GM23338 (cell line): Measurements from ENCODE around the gene HOTAIR. TPM values are rescaled to one million over a fixed set of nuclear protein-coding genes. Genes with fewer than 3 reads are reported as not detected.

Source experiments
- ATAC-seq: fragments of 200-7000 bp; cut with Tn5 transposase; 3 replicates; pipeline ENCODE4 v1.9.1; 2020
- DNase-seq: peaks from one replicate; pipeline ENCODE4 v3.0.0-alpha.2; 2015; ENCODE audit warnings: low spot score
- H2AFZ ChIP-seq: fragments of 200-600 bp; sonication (generic); 2 replicates; pipeline ENCODE4 v1.8.0; 2016; ENCODE audit warnings: antibody characterized with exemption, mild to moderate bottlenecking, moderate library complexity
- H3F3A ChIP-seq: fragments of 200-600 bp; sonication (generic); replicated peaks from 2 replicates; pipeline ENCODE4 v1.8.0; 2017; ENCODE audit warnings: antibody characterized with exemption, mixed run types, low read depth
- H3K27ac ChIP-seq: fragments of 200-600 bp; sonication (generic); 2 replicates; pipeline ENCODE4 v1.6.1; 2016; ENCODE audit warnings: low read depth
- H3K27me3 ChIP-seq: fragments of 200-600 bp; sonication (generic); 2 replicates; pipeline ENCODE4 v1.8.0; 2016; ENCODE audit warnings: mild to moderate bottlenecking, mixed run types, moderate library complexity; ENCODE audit not compliant: insufficient read depth
- H3K36me3 ChIP-seq: fragments of 200-600 bp; sonication (generic); 2 replicates; pipeline ENCODE4 v1.8.0; 2016; ENCODE audit warnings: mild to moderate bottlenecking; ENCODE audit not compliant: insufficient read depth
- H3K4me1 ChIP-seq: fragments of 200-600 bp; sonication (generic); 2 replicates; pipeline ENCODE4 v1.8.0; 2016; ENCODE audit warnings: mild to moderate bottlenecking, moderate library complexity; ENCODE audit not compliant: insufficient read depth
- H3K4me2 ChIP-seq: fragments of 200-600 bp; sonication (generic); 2 replicates; pipeline ENCODE4 v1.7.1; 2017; ENCODE audit warnings: mixed run types
- H3K4me3 ChIP-seq: fragments of 200-600 bp; sonication (generic); 2 replicates; pipeline ENCODE4 v1.6.1; 2016; ENCODE audit warnings: mixed run types
- H3K79me2 ChIP-seq: fragments of 200-600 bp; sonication (generic); replicated peaks from 2 replicates; pipeline ENCODE4 v1.8.0; 2017; ENCODE audit warnings: mild to moderate bottlenecking; ENCODE audit not compliant: insufficient read depth
- H3K9me2 ChIP-seq: fragments of 200-600 bp; sonication (generic); 2 replicates; pipeline ENCODE4 v1.8.0; 2017; ENCODE audit not compliant: insufficient read depth
- H4K20me1 ChIP-seq: fragments of 200-600 bp; sonication (generic); replicated peaks from 2 replicates; pipeline ENCODE4 v1.8.0; 2017; ENCODE audit warnings: mild to moderate bottlenecking; ENCODE audit not compliant: insufficient read depth
- H3K27ac Mint-ChIP-seq: 2 replicates; pipeline ENCODE4 v1.8.0; 2020; ENCODE audit warnings: inconsistent platforms, mild to moderate bottlenecking, moderate library complexity, mixed read lengths
- H3K27me3 Mint-ChIP-seq: 3 replicates; pipeline ENCODE4 v1.8.0; 2022; ENCODE audit warnings: low read depth, mild to moderate bottlenecking, moderate library complexity, mixed read lengths, inconsistent platforms; ENCODE audit not compliant: insufficient read depth, poor library complexity
- H3K36me3 Mint-ChIP-seq: 3 replicates; pipeline ENCODE4 v1.8.0; 2021; ENCODE audit warnings: low read depth, mild to moderate bottlenecking, inconsistent platforms, moderate library complexity, mixed read lengths
- H3K4me1 Mint-ChIP-seq: 3 replicates; pipeline ENCODE4 v1.8.0; 2020; ENCODE audit warnings: mild to moderate bottlenecking, inconsistent platforms, mixed read lengths
- H3K4me3 Mint-ChIP-seq: 3 replicates; pipeline ENCODE4 v1.8.0; 2021; ENCODE audit warnings: moderate library complexity, mild to moderate bottlenecking, inconsistent platforms, mixed read lengths
- H3K9me3 Mint-ChIP-seq: 3 replicates; pipeline ENCODE4 v1.8.0; 2020; ENCODE audit warnings: moderate library complexity, mild to moderate bottlenecking, inconsistent platforms, mixed read lengths
- CREB1 ChIP-seq: fragments of 250-450 bp; sonication (Bioruptor Pico); IDR thresholded peaks from 2 replicates; pipeline ENCODE4 v1.5.0; 2020; ENCODE audit warnings: low read depth, mild to moderate bottlenecking, moderate library complexity
- CTCF ChIP-seq, 2 experiments: fragments of 200-600 bp in 1 of 2; sonication (generic) in 1 of 2; conservative IDR thresholded peaks; 2 replicates each; pipeline versions ENCODE4 v1.5.1 to v1.6.1; 2016 to 2017; ENCODE audit warnings: antibody characterized with exemption in 2 of 2, low read depth in 2 of 2, mild to moderate bottlenecking in 2 of 2, moderate library complexity in 1 of 2
- ETS1 ChIP-seq: IDR thresholded peaks from 2 replicates; pipeline ENCODE4 v1.6.1; 2016; ENCODE audit warnings: antibody characterized with exemption
- EZH2 ChIP-seq: fragments of 200-600 bp; sonication (generic); IDR thresholded peaks from one replicate; pipeline ENCODE4 v1.8.0; 2017; ENCODE audit warnings: antibody characterized with exemption, mild to moderate bottlenecking, low read depth; ENCODE audit not compliant: unreplicated experiment
- EZH2phosphoT487 ChIP-seq: fragments of 200-600 bp; sonication (generic); IDR thresholded peaks from one replicate; pipeline ENCODE4 v1.8.1; 2018; ENCODE audit warnings: antibody characterized with exemption; ENCODE audit not compliant: unreplicated experiment
- JUNB ChIP-seq: IDR thresholded peaks from one replicate; pipeline ENCODE4 v1.6.1; 2016; ENCODE audit warnings: antibody characterized with exemption; ENCODE audit not compliant: unreplicated experiment
- NANOG ChIP-seq: IDR thresholded peaks from 2 replicates; pipeline ENCODE4 v1.6.1; 2016; ENCODE audit warnings: antibody characterized with exemption, borderline replicate concordance
- ZNF114 ChIP-seq: fragments of 250-450 bp; sonication (Bioruptor Pico); IDR thresholded peaks from 2 replicates; pipeline ENCODE4 v1.5.0; 2020; ENCODE audit warnings: mild to moderate bottlenecking, moderate library complexity
- ZNF462 ChIP-seq: fragments of 250-450 bp; sonication (Bioruptor Pico); IDR thresholded peaks from 2 replicates; pipeline ENCODE4 v1.5.0; 2020; ENCODE audit warnings: mild to moderate bottlenecking, moderate library complexity
- polyA plus RNA-seq: library from polyadenylated mRNA; unstranded; fragments of >200 nt; fragmentation: Nextera tagmentation; extraction: Ambion mirVana; gene quantifications from 2 replicates; pipeline ENCODE4 v1.2.1, GENCODE V29; 2016
- total RNA-seq: library from RNA; depleted of rRNA; stranded (reverse); fragments of >200 nt; shearing (Covaris generic); gene quantifications from 2 replicates; pipeline ENCODE4 v1.2.3, GENCODE V29; 2014

Gene HOTAIR
- total and polyA plus RNA-seq, 2 experiments from 2014 or later = not detected

GRCh38 chr12:53958128-53958527 is 16.6 kb downstream of the HOTAIR start (continued):
- no peak for TF ChIP-seq EZH2
- TF ChIP-seq ETS1 = no peak

DNA sequence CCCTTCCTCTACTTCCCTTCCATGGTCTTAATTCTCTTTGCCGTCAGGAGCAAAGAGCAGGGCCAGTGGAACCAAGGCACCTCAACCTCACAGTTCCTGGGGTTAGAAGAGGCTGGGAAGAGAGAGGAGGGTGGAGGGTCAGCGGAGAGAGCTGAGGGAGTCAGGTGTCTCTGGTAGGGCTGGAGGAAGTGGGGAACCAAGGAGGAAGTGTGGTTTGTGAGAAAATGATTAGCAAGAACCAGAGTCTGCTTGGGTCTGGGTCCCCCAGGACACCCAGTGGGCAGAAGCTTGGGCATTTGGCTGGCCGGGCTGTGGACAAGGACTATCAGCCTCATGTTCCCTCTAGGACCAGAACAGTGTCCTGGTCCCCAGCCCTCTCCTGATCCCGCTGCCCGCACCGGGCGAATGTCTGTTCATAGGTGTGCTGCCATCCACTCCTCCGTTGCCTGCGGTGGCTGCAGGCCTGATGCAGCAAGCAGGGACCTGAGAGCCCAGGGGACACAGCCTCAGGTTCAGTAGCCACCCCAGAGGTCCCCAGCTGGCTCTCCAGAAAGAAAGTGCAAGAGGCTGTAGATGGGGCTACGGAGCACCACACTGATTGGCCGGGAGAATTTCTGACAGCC is 17.7 kb downstream of the HOTAIR start:
- TF ChIP-seq EZH2 (peak; percentile 32), EZH2phosphoT487 (peak; percentile 25), CTCF (conservative IDR thresholded peaks at IDR 0.05; ENCODE audit: low read depth in 2 of 2) (no peak)

GRCh38 chr12:53956251-53956887 is 18.4 kb downstream of the HOTAIR start:
- H2AFZ ChIP-seq = no peak overlapping the region
- peaks cover 11% of the 10 kb centered on the region for H3K4me1 ChIP-seq
- no peaks in the 10 kb centered on the region for H3K79me2 ChIP-seq
- H3K4me3 ChIP-seq = no peak overlapping the region
- no peaks in the 10 kb centered on the region for H3K9me2 ChIP-seq
- ATAC-seq = no peak
- peaks cover 100% of the 10 kb centered on the region for H3K27me3 ChIP-seq
- peaks cover 3% of the 10 kb centered on the region; the same call in 1 of the 3 replicates for H3K36me3 Mint-ChIP-seq
- H3K27ac ChIP-seq = no peak overlapping the region
- H3K4me2 ChIP-seq = no peak overlapping the region
- DNase-seq = no peak
- H3K4me1 Mint-ChIP-seq = peaks cover 24% of the 10 kb centered on the region
- peaks cover 49% of the 10 kb centered on the region for H4K20me1 ChIP-seq
- no peaks in the 10 kb centered on the region; the same call in 1 of the 2 replicates for H3K36me3 ChIP-seq
- peaks cover 98% of the 10 kb centered on the region for H3K27me3 Mint-ChIP-seq
- H3K27ac Mint-ChIP-seq = no peak overlapping the region
- H3K4me3 Mint-ChIP-seq = no peak overlapping the region; the same call in 2 of the 3 replicates
- H3F3A ChIP-seq = peaks cover 51% of the 10 kb centered on the region
- H3K9me3 Mint-ChIP-seq = peaks cover 6% of the 10 kb centered on the region
- TF ChIP-seq NANOG (no peak), EZH2 (peak; percentile 93), CREB1 (no peak), JUNB (no peak), ZNF462 (CRISPR knock-in tag) (no peak), ZNF114 (CRISPR knock-in tag) (no peak), EZH2phosphoT487 (peak; percentile 56)

More for the DNA sequence above, 17.7 kb downstream of the HOTAIR start:
- no peaks in the 10 kb centered on the region; the same call in 1 of the 2 replicates for H3K36me3 ChIP-seq
- DNase-seq (no peak), ATAC-seq (no peak)
- Mint-ChIP-seq H3K4me3 (no peak overlapping the region; the same call in 2 of the 3 replicates), H3K27ac (no peak overlapping the region), H3K9me3 (peaks cover 6% of the 10 kb centered on the region), H3K36me3 (peaks cover 3% of the 10 kb centered on the region; the same call in 1 of the 3 replicates), H3K4me1 (peaks cover 24% of the 10 kb centered on the region), H3K27me3 (peaks cover 98% of the 10 kb centered on the region)
- no peak overlapping the region for H3K4me3 ChIP-seq
- no peak overlapping the region for H3K27ac ChIP-seq
- H3K27me3 ChIP-seq = peaks cover 100% of the 10 kb centered on the region
- H2AFZ ChIP-seq = no peak overlapping the region
- H3K79me2 ChIP-seq = no peaks in the 10 kb centered on the region
- H3K4me1 ChIP-seq = peaks cover 11% of the 10 kb centered on the region
- H3K9me2 ChIP-seq = no peaks in the 10 kb centered on the region
- peaks cover 49% of the 10 kb centered on the region for H3F3A ChIP-seq
- H4K20me1 ChIP-seq = peaks cover 48% of the 10 kb centered on the region
- no peak overlapping the region for H3K4me2 ChIP-seq
